Measurements from ENCODE around the gene ERCC2. TPM values are rescaled to one million over a fixed set of nuclear protein-coding genes. Genes with fewer than 3 reads are reported as not detected.

Gene ERCC2
- total RNA-seq, 1 experiment from 2014 or later: 102 TPM

GRCh38 chr19:45409557-45409920 lies 39.2 kb upstream of the ERCC2 start:
- H3K36me3 Mint-ChIP-seq: peaks cover 34% of the 10 kb centered on the region
- peaks cover 5% of the 10 kb centered on the region; the same call in 1 of the 2 replicates for H3K4me1 Mint-ChIP-seq
- CTCF ChIA-PET: interaction anchor here (0.8 kb wide), 1 partner anchor 19 kb away, joined by 4 read pairs; no protein-coding TSS in a partner anchor
- H3K27me3 Mint-ChIP-seq (ENCODE audit: low read depth): no peaks in the 10 kb centered on the region
- no peak for TF ChIP-seq ESRRA (CRISPR knock-in tag; IDR thresholded peaks at IDR 0.05; ENCODE audit: borderline replicate concordance)
- no peak for TF ChIP-seq E2F4 (CRISPR knock-in tag; IDR thresholded peaks at IDR 0.05; ENCODE audit: borderline replicate concordance, low read depth)
- TF ChIP-seq IRF2 (CRISPR knock-in tag; IDR thresholded peaks at IDR 0.05; ENCODE audit: borderline replicate concordance, low read depth): no peak
- ATAC-seq: no peak
- no peaks in the 10 kb centered on the region for H3K9me3 Mint-ChIP-seq
- H3K27ac Mint-ChIP-seq: no peak overlapping the region
- H3K4me3 Mint-ChIP-seq: no peak overlapping the region
- POLR2A ChIA-PET: interaction anchor here (0.7 kb wide), 1 partner anchor 348 kb away, joined by 4 read pairs; no protein-coding TSS in a partner anchor
- no peak for DNase-seq (ENCODE audit: low spot score)

DNA sequence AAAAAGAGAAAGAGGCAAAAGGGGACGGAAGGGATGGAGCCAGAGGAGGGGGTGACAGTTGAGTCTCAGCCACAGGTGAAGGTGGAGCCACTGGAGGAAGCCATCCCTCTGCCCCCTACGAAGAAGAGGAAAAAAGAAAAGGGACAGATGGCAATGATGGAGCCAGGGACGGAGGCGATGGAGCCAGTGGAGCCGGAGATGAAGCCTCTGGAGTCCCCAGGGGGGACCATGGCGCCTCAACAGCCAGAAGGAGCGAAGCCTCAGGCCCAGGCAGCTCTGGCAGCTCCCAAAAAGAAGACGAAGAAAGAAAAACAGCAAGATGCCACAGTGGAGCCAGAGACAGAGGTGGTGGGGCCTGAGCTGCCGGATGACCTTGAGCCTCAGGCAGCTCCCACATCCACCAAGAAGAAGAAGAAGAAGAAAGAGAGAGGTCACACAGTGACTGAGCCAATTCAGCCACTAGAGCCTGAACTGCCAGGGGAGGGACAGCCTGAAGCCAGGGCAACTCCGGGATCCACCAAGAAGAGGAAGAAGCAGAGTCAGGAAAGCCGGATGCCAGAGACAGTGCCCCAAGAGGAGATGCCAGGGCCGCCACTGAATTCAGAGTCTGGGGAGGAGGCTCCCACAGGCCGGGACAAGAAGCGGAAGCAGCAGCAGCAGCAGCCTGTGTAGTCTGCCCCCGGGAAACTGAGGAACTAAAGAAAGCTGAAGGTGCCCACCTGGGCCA lies 38.6 kb upstream of the ERCC2 start:
- peaks cover 29% of the 10 kb centered on the region for H3K36me3 Mint-ChIP-seq
- H3K27ac Mint-ChIP-seq: peak overlapping the region; percentile 64; the same call in 1 of the 2 replicates
- no peak for DNase-seq (ENCODE audit: low spot score)
- TF ChIP-seq RELA (CRISPR knock-in tag; IDR thresholded peaks at IDR 0.05; ENCODE audit: borderline replicate concordance): no peak
- TF ChIP-seq PRRX2 (CRISPR knock-in tag; IDR thresholded peaks at IDR 0.05): no peak
- no peak for TF ChIP-seq NR1H2 (CRISPR knock-in tag; IDR thresholded peaks at IDR 0.05)
- no peak for TF ChIP-seq TCF7 (CRISPR knock-in tag; IDR thresholded peaks at IDR 0.05; ENCODE audit: low read depth)
- TF ChIP-seq ATF6 (CRISPR knock-in tag; IDR thresholded peaks at IDR 0.05): no peak
- no peak for TF ChIP-seq SP1 (CRISPR knock-in tag; conservative IDR thresholded peaks at IDR 0.05)
- TF ChIP-seq, protein P1, sequence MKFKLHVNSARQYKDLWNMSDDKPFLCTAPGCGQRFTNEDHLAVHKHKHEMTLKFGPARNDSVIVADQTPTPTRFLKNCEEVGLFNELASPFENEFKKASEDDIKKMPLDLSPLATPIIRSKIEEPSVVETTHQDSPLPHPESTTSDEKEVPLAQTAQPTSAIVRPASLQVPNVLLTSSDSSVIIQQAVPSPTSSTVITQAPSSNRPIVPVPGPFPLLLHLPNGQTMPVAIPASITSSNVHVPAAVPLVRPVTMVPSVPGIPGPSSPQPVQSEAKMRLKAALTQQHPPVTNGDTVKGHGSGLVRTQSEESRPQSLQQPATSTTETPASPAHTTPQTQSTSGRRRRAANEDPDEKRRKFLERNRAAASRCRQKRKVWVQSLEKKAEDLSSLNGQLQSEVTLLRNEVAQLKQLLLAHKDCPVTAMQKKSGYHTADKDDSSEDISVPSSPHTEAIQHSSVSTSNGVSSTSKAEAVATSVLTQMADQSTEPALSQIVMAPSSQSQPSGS (CRISPR knock-in tag; IDR thresholded peaks at IDR 0.05; ENCODE audit: borderline replicate concordance, low read depth): no peak
- TF ChIP-seq ZNF232 (CRISPR knock-in tag; IDR thresholded peaks at IDR 0.05): no peak
- TF ChIP-seq MXD4 (CRISPR knock-in tag; IDR thresholded peaks at IDR 0.05; ENCODE audit: borderline replicate concordance): no peak
- no peak for TF ChIP-seq E2F1 (CRISPR knock-in tag; IDR thresholded peaks at IDR 0.05)
- TF ChIP-seq CDX4 (CRISPR knock-in tag; IDR thresholded peaks at IDR 0.05; ENCODE audit: borderline replicate concordance): no peak
- no peak for TF ChIP-seq GRHL2 (CRISPR knock-in tag; IDR thresholded peaks at IDR 0.05; ENCODE audit: insufficient replicate concordance, severe bottlenecking)
- TF ChIP-seq ZNF671 (CRISPR knock-in tag; IDR thresholded peaks at IDR 0.05): no peak
- no peak for TF ChIP-seq ATF1 (CRISPR knock-in tag; IDR thresholded peaks at IDR 0.05)
- no peak for TF ChIP-seq ZNF423 (CRISPR knock-in tag; IDR thresholded peaks at IDR 0.05)
- TF ChIP-seq GABPB1 (CRISPR knock-in tag; IDR thresholded peaks at IDR 0.05): no peak
- TF ChIP-seq ZNF396 (CRISPR knock-in tag; IDR thresholded peaks at IDR 0.05; ENCODE audit: borderline replicate concordance): no peak
- TF ChIP-seq ESRRA (CRISPR knock-in tag; IDR thresholded peaks at IDR 0.05; ENCODE audit: borderline replicate concordance): no peak
- TF ChIP-seq PRDM15 (CRISPR knock-in tag; IDR thresholded peaks at IDR 0.05): no peak
- H3K9me3 Mint-ChIP-seq: no peaks in the 10 kb centered on the region
- H3K4me3 Mint-ChIP-seq: no peak overlapping the region
- no peaks in the 10 kb centered on the region; the same call in 1 of the 2 replicates for H3K27me3 Mint-ChIP-seq (ENCODE audit: low read depth)
- peaks cover 6% of the 10 kb centered on the region for H3K4me1 Mint-ChIP-seq
- ChIA-PET CTCF (interaction anchor here (0.8 kb wide), 1 partner anchor 19 kb away, joined by 4 read pairs; no protein-coding TSS in a partner anchor), POLR2A (interaction anchor here (0.7 kb wide), 1 partner anchor 349 kb away, joined by 4 read pairs; no protein-coding TSS in a partner anchor)
- no peak for ATAC-seq
